SK-N-SH treated with all-trans-retinoic acid at 6 μM for 48 hours (cell line): ENCODE measurements around the gene RNASE7.

ENCODE experiments used
- ATAC-seq: fragments of 200-7000 bp; cut with Tn5 transposase; 3 replicates; pipeline ENCODE4 v1.9.1; 2020; ENCODE audit warnings: mild to moderate bottlenecking, moderate library complexity
- ARNTL ChIP-seq: fragments of 450-650 bp; formaldehyde crosslinking; IDR thresholded peaks from 2 replicates; pipeline ENCODE4 v1.5.0; 2020; ENCODE audit warnings: low read depth, mild to moderate bottlenecking, moderate library complexity, borderline replicate concordance
- BACH2 ChIP-seq: fragments of 250-450 bp; sonication (Bioruptor Pico); IDR thresholded peaks from 2 replicates; pipeline ENCODE4 v1.9.0; 2021; ENCODE audit warnings: mild to moderate bottlenecking, borderline replicate concordance
- CSDC2 ChIP-seq: fragments of 250-450 bp; sonication (Bioruptor Pico); IDR thresholded peaks from 2 replicates; pipeline ENCODE4 v1.5.0; 2020; ENCODE audit warnings: mild to moderate bottlenecking, moderate library complexity
- GLIS3 ChIP-seq: fragments of 250-450 bp; sonication (Bioruptor Pico); IDR thresholded peaks from 2 replicates; pipeline ENCODE4 v1.5.0; 2020; ENCODE audit warnings: mild to moderate bottlenecking, moderate library complexity
- ISL1 ChIP-seq: fragments of 250-450 bp; sonication (Bioruptor Pico); IDR thresholded peaks from 2 replicates; pipeline ENCODE4 v2.1.2; 2022; ENCODE audit warnings: mild to moderate bottlenecking, moderate library complexity
- OSR1 ChIP-seq: fragments of 250-450 bp; sonication (Bioruptor Pico); IDR thresholded peaks from 2 replicates; pipeline ENCODE4 v1.8.0; 2022; ENCODE audit warnings: moderate library complexity, mild to moderate bottlenecking, inconsistent platforms
- PPARA ChIP-seq: fragments of 250-450 bp; sonication (Bioruptor Pico); IDR thresholded peaks from 2 replicates; pipeline ENCODE4 v1.5.0; 2020; ENCODE audit warnings: mild to moderate bottlenecking, borderline replicate concordance
- RARB ChIP-seq: fragments of 250-450 bp; sonication (Bioruptor Pico); IDR thresholded peaks from 2 replicates; pipeline ENCODE4 v1.8.0; 2021; ENCODE audit warnings: mild to moderate bottlenecking, moderate library complexity
- TCF4 ChIP-seq: fragments of 250-450 bp; sonication (Bioruptor Pico); IDR thresholded peaks from 2 replicates; pipeline ENCODE4 v1.8.0; 2021; ENCODE audit warnings: mild to moderate bottlenecking, moderate library complexity, borderline replicate concordance
- TOX ChIP-seq: fragments of 250-450 bp; sonication (Bioruptor Pico); IDR thresholded peaks from 2 replicates; pipeline ENCODE4 v1.8.0; 2021; ENCODE audit warnings: mild to moderate bottlenecking, moderate library complexity, borderline replicate concordance
- ZC3H10 ChIP-seq: fragments of 250-450 bp; sonication (Bioruptor Pico); IDR thresholded peaks from 2 replicates; pipeline ENCODE4 v1.5.1; 2021; ENCODE audit warnings: mild to moderate bottlenecking, moderate library complexity
- ZFP3 ChIP-seq: fragments of 250-450 bp; sonication (Bioruptor Pico); IDR thresholded peaks from 2 replicates; pipeline ENCODE4 v1.5.0; 2020; ENCODE audit warnings: mild to moderate bottlenecking, moderate library complexity
- ZFP30 ChIP-seq: fragments of 450-650 bp; formaldehyde crosslinking; IDR thresholded peaks from 2 replicates; pipeline ENCODE4 v1.5.0; 2022; ENCODE audit warnings: mild to moderate bottlenecking, moderate library complexity
- ZNF565 ChIP-seq: fragments of 450-650 bp; formaldehyde crosslinking; conservative IDR thresholded peaks from 2 replicates; pipeline ENCODE4 v1.5.0; 2020; ENCODE audit warnings: low read depth, mild to moderate bottlenecking, moderate library complexity
- ZNF70 ChIP-seq: fragments of 450-650 bp; formaldehyde crosslinking; IDR thresholded peaks from 2 replicates; pipeline ENCODE4 v1.5.0; 2020; ENCODE audit warnings: mild to moderate bottlenecking, moderate library complexity
- ZNF8 ChIP-seq: fragments of 450-650 bp; formaldehyde crosslinking; IDR thresholded peaks from 2 replicates; pipeline ENCODE4 v1.5.0; 2020; ENCODE audit warnings: mild to moderate bottlenecking, moderate library complexity
- TF ChIP-seq, protein P1 (sequence below): fragments of 250-450 bp; sonication (Bioruptor Pico); IDR thresholded peaks from 2 replicates; pipeline ENCODE4 v1.8.0; 2021; ENCODE audit warnings: low read depth, mild to moderate bottlenecking, moderate library complexity, borderline replicate concordance
- TF ChIP-seq, protein P2 (sequence below): fragments of 250-450 bp; sonication (Bioruptor Pico); IDR thresholded peaks from 2 replicates; pipeline ENCODE4 v1.5.0; 2020; ENCODE audit warnings: mild to moderate bottlenecking, moderate library complexity
- TF ChIP-seq, protein P3 (sequence below): fragments of 250-450 bp; sonication (Bioruptor Pico); IDR thresholded peaks from 2 replicates; pipeline ENCODE4 v1.5.1; 2021; ENCODE audit warnings: mild to moderate bottlenecking, moderate library complexity
- TF ChIP-seq, protein P4 (sequence below): fragments of 250-450 bp; sonication (Bioruptor Pico); IDR thresholded peaks from 2 replicates; pipeline ENCODE4 v1.5.1; 2020; ENCODE audit warnings: low read depth, mild to moderate bottlenecking, moderate library complexity

Gene RNASE7

DNA sequence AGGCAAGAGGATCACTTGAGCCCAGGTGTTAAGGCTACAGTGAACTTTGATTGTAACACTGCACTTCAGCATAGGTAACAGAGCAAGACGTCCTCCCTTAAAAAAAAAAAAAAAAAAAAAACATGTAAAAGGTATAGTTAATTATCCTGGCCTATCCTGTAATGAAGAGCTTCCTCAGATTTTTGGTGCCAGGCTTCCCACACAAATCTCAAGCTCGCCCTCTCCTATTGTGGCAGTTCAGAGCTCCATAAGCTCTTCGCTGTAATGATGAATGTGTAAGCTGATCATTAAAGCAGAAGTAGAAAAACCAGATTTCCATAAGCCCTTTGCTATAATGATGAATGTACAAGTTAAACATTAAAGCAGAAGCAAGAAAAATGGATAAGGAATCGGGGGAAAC lies 45.0 kb upstream of the RNASE7 start:
- ATAC-seq: no peak
- TF ChIP-seq, protein P1, sequence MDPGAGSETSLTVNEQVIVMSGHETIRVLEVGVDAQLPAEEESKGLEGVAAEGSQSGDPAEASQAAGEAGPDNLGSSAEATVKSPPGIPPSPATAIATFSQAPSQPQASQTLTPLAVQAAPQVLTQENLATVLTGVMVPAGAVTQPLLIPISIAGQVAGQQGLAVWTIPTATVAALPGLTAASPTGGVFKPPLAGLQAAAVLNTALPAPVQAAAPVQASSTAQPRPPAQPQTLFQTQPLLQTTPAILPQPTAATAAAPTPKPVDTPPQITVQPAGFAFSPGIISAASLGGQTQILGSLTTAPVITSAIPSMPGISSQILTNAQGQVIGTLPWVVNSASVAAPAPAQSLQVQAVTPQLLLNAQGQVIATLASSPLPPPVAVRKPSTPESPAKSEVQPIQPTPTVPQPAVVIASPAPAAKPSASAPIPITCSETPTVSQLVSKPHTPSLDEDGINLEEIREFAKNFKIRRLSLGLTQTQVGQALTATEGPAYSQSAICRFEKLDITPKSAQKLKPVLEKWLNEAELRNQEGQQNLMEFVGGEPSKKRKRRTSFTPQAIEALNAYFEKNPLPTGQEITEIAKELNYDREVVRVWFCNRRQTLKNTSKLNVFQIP (CRISPR knock-in tag): no peak
- TF ChIP-seq, protein P2, sequence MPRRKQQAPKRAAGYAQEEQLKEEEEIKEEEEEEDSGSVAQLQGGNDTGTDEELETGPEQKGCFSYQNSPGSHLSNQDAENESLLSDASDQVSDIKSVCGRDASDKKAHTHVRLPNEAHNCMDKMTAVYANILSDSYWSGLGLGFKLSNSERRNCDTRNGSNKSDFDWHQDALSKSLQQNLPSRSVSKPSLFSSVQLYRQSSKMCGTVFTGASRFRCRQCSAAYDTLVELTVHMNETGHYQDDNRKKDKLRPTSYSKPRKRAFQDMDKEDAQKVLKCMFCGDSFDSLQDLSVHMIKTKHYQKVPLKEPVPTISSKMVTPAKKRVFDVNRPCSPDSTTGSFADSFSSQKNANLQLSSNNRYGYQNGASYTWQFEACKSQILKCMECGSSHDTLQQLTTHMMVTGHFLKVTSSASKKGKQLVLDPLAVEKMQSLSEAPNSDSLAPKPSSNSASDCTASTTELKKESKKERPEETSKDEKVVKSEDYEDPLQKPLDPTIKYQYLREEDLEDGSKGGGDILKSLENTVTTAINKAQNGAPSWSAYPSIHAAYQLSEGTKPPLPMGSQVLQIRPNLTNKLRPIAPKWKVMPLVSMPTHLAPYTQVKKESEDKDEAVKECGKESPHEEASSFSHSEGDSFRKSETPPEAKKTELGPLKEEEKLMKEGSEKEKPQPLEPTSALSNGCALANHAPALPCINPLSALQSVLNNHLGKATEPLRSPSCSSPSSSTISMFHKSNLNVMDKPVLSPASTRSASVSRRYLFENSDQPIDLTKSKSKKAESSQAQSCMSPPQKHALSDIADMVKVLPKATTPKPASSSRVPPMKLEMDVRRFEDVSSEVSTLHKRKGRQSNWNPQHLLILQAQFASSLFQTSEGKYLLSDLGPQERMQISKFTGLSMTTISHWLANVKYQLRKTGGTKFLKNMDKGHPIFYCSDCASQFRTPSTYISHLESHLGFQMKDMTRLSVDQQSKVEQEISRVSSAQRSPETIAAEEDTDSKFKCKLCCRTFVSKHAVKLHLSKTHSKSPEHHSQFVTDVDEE (CRISPR knock-in tag): no peak
- TF ChIP-seq GLIS3 (CRISPR knock-in tag): no peak
- TF ChIP-seq CSDC2 (CRISPR knock-in tag): no peak
- TF ChIP-seq OSR1 (CRISPR knock-in tag): no peak
- no peak for TF ChIP-seq RARB (CRISPR knock-in tag)
- no peak for TF ChIP-seq ZNF70 (CRISPR knock-in tag)
- no peak for TF ChIP-seq TOX (CRISPR knock-in tag)
- TF ChIP-seq ISL1 (CRISPR knock-in tag): no peak
- TF ChIP-seq, protein P3, sequence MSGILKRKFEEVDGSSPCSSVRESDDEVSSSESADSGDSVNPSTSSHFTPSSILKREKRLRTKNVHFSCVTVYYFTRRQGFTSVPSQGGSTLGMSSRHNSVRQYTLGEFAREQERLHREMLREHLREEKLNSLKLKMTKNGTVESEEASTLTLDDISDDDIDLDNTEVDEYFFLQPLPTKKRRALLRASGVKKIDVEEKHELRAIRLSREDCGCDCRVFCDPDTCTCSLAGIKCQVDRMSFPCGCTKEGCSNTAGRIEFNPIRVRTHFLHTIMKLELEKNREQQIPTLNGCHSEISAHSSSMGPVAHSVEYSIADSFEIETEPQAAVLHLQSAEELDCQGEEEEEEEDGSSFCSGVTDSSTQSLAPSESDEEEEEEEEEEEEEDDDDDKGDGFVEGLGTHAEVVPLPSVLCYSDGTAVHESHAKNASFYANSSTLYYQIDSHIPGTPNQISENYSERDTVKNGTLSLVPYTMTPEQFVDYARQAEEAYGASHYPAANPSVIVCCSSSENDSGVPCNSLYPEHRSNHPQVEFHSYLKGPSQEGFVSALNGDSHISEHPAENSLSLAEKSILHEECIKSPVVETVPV: no peak
- TF ChIP-seq PPARA (CRISPR knock-in tag): no peak
- no peak for TF ChIP-seq ZNF8 (CRISPR knock-in tag)
- TF ChIP-seq, all 23 proteins: peak for 0

DNA sequence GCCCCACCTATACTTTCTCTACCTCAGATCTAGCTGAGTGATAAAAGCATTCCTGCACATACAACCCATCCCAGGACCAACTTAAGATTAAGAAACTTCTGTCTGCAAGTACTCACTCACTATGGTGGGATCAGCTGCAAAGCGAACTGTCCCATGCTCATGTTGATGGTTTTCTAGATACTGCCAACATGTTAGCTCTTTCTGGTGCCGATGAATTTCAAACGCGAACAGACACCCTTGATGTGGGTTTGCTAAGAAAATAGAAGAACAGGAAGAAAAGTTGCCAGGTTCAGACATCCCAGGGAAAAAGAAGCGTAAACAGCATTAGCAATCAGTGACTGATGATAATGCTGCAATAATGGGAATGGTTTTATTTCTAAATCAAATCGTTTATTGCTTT lies 44.6 kb upstream of the RNASE7 start:
- no peak for ATAC-seq
- TF ChIP-seq, protein P2 (CRISPR knock-in tag): no peak
- TF ChIP-seq BACH2 (CRISPR knock-in tag) (no peak), ZC3H10 (CRISPR knock-in tag) (no peak), OSR1 (CRISPR knock-in tag) (no peak)

DNA sequence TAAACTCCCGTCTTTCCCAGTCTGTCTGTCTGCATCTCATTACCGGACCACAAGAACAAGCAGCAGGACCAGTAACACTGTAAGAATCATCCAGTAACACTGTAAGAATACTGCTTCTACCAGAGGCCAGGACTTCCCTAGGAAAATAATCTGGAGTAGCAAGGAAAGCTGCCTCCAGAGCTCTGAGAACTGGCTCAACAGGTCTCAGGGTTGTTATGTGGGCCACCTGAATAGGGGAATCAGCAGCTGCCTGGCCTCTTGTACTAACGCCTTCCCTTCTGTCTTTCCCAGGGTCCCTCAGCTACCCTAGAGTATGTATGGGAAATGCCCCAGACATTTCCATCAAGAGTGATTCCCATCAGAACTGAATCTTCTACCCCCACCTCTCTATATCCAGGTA lies 44.0 kb upstream of the RNASE7 start:
- TF ChIP-seq TOX (CRISPR knock-in tag) (no peak), ZFP30 (no peak), ZNF565 (no peak), ARNTL (no peak), OSR1 (CRISPR knock-in tag) (no peak), ZFP3 (no peak), TCF4 (CRISPR knock-in tag) (no peak)
- TF ChIP-seq, protein P4, sequence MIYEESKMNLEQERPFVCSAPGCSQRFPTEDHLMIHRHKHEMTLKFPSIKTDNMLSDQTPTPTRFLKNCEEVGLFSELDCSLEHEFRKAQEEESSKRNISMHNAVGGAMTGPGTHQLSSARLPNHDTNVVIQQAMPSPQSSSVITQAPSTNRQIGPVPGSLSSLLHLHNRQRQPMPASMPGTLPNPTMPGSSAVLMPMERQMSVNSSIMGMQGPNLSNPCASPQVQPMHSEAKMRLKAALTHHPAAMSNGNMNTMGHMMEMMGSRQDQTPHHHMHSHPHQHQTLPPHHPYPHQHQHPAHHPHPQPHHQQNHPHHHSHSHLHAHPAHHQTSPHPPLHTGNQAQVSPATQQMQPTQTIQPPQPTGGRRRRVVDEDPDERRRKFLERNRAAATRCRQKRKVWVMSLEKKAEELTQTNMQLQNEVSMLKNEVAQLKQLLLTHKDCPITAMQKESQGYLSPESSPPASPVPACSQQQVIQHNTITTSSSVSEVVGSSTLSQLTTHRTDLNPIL (CRISPR knock-in tag): no peak
- TF ChIP-seq, protein P1 (CRISPR knock-in tag): no peak
- no peak; the same call in 2 of the 3 replicates for ATAC-seq
